Endothelial cell of umbilical vein (primary cell): ENCODE measurements around the gene AVL9. TPM values are rescaled to one million over a fixed set of nuclear protein-coding genes. Genes with fewer than 3 reads are reported as not detected.

Experiments used
- BruUV-seq: library from RNA; stranded (reverse); fragments of 400-500 nt; replicated peaks from 2 replicates; lab custom pipeline; 2021; lab: Mats Ljungman, UMichigan
- CTCF ChIA-PET: fragments of 300-600, 350-600 bp; sonication (Branson Sonifier 250); formaldehyde crosslinking; loops from one replicate; lab custom pipeline; 2021; ENCODE audit warnings: antibody characterized with exemption, inconsistent platforms; lab: Charles Lee
- POLR2A ChIA-PET: fragments of 300-600, 350-600 bp; sonication (Branson Sonifier 250); formaldehyde crosslinking; loops from one replicate; lab custom pipeline; 2021; ENCODE audit warnings: antibody characterized with exemption, inconsistent platforms; lab: Charles Lee
- DNase-seq: peaks from one replicate; pipeline ENCODE4 v3.0.0-alpha.2; 2011; ENCODE audit warnings: low read depth, low spot score
- FAIRE-seq: peaks from 2 replicates; lab custom pipeline; 2011; peaks lifted over from hg19 to GRCh38; lab: Jason Lieb, UNC
- H2AFZ ChIP-seq: 2 replicates; pipeline ENCODE4 v1.6.0; 2012; ENCODE audit warnings: low read depth, low read length, control low read depth, inconsistent platforms
- H3K27ac ChIP-seq: 2 replicates; pipeline ENCODE4 v1.5.1; 2011; ENCODE audit warnings: low read depth, mild to moderate bottlenecking, control low read depth, low read length, moderate library complexity; ENCODE audit not compliant: insufficient read depth
- H3K27me3 ChIP-seq, 2 experiments: 2 replicates each; pipeline versions ENCODE4 v1.6.0 to v1.6.1; 2011; ENCODE audit warnings: low read length in 2 of 2, mixed read lengths in 1 of 2; ENCODE audit not compliant: control insufficient read depth in 2 of 2, insufficient read depth in 2 of 2
- H3K36me3 ChIP-seq, 2 experiments: 2 replicates in 1 of 2; 3 replicates in 1 of 2; pipeline ENCODE4 v1.5.1; 2011; ENCODE audit warnings: low read length in 2 of 2, mild to moderate bottlenecking in 1 of 2, moderate library complexity in 1 of 2; ENCODE audit not compliant: control insufficient read depth in 2 of 2, insufficient read depth in 2 of 2; ENCODE audit errors: extremely low read depth in 1 of 2
- H3K4me1 ChIP-seq: 3 replicates; pipeline ENCODE4 v1.5.1; 2011; ENCODE audit warnings: mild to moderate bottlenecking, low read length; ENCODE audit not compliant: control insufficient read depth, insufficient read depth; ENCODE audit errors: extremely low read depth
- H3K4me2 ChIP-seq: 2 replicates; pipeline ENCODE4 v1.6.1; 2011; ENCODE audit warnings: low read length, control low read depth, mixed read lengths; ENCODE audit not compliant: insufficient read depth
- H3K4me3 ChIP-seq, 3 experiments: fragments of 200-600 bp in 1 of 3; sonication (generic), shearing (Covaris generic) in 1 of 3; replicated peaks in 1 of 3; 2 replicates each; pipeline ENCODE4 v1.5.1; 2011 to 2016; ENCODE audit warnings: control low read depth in 3 of 3, low read length in 3 of 3, mild to moderate bottlenecking in 2 of 3, inconsistent platforms in 1 of 3, low read depth in 1 of 3, moderate library complexity in 1 of 3; ENCODE audit not compliant: insufficient read depth in 1 of 3
- H3K79me2 ChIP-seq: 2 replicates; pipeline ENCODE4 v1.6.0; 2012; ENCODE audit warnings: low read length, inconsistent platforms; ENCODE audit not compliant: control insufficient read depth, insufficient read depth
- H3K9ac ChIP-seq: replicated peaks from 2 replicates; pipeline ENCODE3; 2011; ENCODE audit warnings: low read length, control low read depth; ENCODE audit not compliant: insufficient read depth; ENCODE audit errors: extremely low read depth
- H3K9me1 ChIP-seq: replicated peaks from 3 replicates; pipeline ENCODE4 v1.6.0; 2011; ENCODE audit warnings: mild to moderate bottlenecking, low read length; ENCODE audit not compliant: control insufficient read depth, insufficient read depth; ENCODE audit errors: extremely low read depth
- H3K9me3 ChIP-seq: replicated peaks from 2 replicates; pipeline ENCODE4 v1.5.1; 2012; ENCODE audit warnings: low read length, inconsistent platforms; ENCODE audit not compliant: control insufficient read depth, insufficient read depth
- H4K20me1 ChIP-seq: replicated peaks from 2 replicates; pipeline ENCODE3; 2011; ENCODE audit warnings: mild to moderate bottlenecking, low read length; ENCODE audit not compliant: control insufficient read depth, insufficient read depth; ENCODE audit errors: extremely low read depth
- CTCF ChIP-seq, 2 donors: IDR thresholded peaks; 1 replicate in 1 of 2; 2 replicates in 1 of 2; pipeline ENCODE4 v1.5.1; 2011; ENCODE audit warnings: low read length in 2 of 2, mild to moderate bottlenecking in 2 of 2, moderate library complexity in 2 of 2, control low read depth in 1 of 2, inconsistent platforms in 1 of 2, low read depth in 1 of 2; ENCODE audit not compliant: insufficient read depth in 1 of 2; ENCODE audit errors: extremely low read depth in 1 of 2
- EZH2 ChIP-seq: IDR thresholded peaks from 2 replicates; pipeline ENCODE4 v1.6.1; 2012; ENCODE audit warnings: borderline replicate concordance, low read depth, mild to moderate bottlenecking, moderate library complexity, low read length, inconsistent platforms; ENCODE audit not compliant: severe bottlenecking
- FOS ChIP-seq: IDR thresholded peaks from 2 replicates; pipeline ENCODE4 v1.6.1; 2011; ENCODE audit warnings: mild to moderate bottlenecking, low read length, moderate library complexity, borderline replicate concordance; ENCODE audit not compliant: insufficient read depth
- GATA2 ChIP-seq: IDR thresholded peaks from 2 replicates; pipeline ENCODE4 v1.7.0; 2011; ENCODE audit warnings: low read depth, mild to moderate bottlenecking, moderate library complexity, mixed read lengths, low read length; ENCODE audit not compliant: insufficient read length, insufficient read depth
- JUN ChIP-seq: IDR thresholded peaks from 2 replicates; pipeline ENCODE4 v1.6.1; 2011; ENCODE audit warnings: borderline replicate concordance, low read depth; ENCODE audit not compliant: insufficient read length, insufficient read depth
- MAX ChIP-seq: IDR thresholded peaks from 2 replicates; pipeline ENCODE4 v1.6.1; 2011; ENCODE audit not compliant: insufficient read depth, insufficient read length
- MYC ChIP-seq: IDR thresholded peaks from one replicate; pipeline ENCODE4 v1.6.1; 2011; ENCODE audit warnings: mild to moderate bottlenecking, low read depth, low read length
- POLR2A ChIP-seq: IDR thresholded peaks from 2 replicates; pipeline ENCODE4 v1.6.1; 2012; ENCODE audit warnings: low read depth, mild to moderate bottlenecking, control low read depth, low read length
- POLR2AphosphoS5 ChIP-seq: IDR thresholded peaks from 2 replicates; pipeline ENCODE4 v1.6.1; 2012; ENCODE audit warnings: low read depth, mild to moderate bottlenecking, control low read depth, low read length, moderate library complexity; ENCODE audit not compliant: insufficient read depth
- dilution Hi-C: fragments of 300-500 bp; cut with MboI; formaldehyde crosslinking; loops from one replicate; pipeline ENCODE4 v1.15.0; 2019; ENCODE audit warnings: low sequenced_read_pairs; ENCODE audit not compliant: extremely low pct_ligation_motif_present
- intact Hi-C: fragments of 100-400 bp; cut with micrococcal nuclease; formaldehyde crosslinking; loops from one replicate; pipeline ENCODE4 v1.10.0; 2022
- polyA plus RNA-seq, 4 experiments: library from polyadenylated mRNA; depleted of rRNA in 3 of 4; stranded (reverse) in 3 of 4; unstranded in 1 of 4; fragments of >200 nt; gene quantifications; 2 replicates each; pipeline versions ENCODE4 v1.2.1 to v1.2.3, GENCODE V29; 2011 to 2012; ENCODE audit warnings: missing spikeins in 1 of 4
- total RNA-seq: library from RNA; stranded (reverse); gene quantifications from 2 replicates; pipeline ENCODE4 v1.2.3, GENCODE V29; 2021

AVL9 gene
- total and polyA plus RNA-seq, 2 donors (not counting 3 experiments of a cell fraction or from before 2014, with no cell fraction given): 12.7 to 42.5 TPM

- Histone ChIP-seq H3K36me3 (no peaks in the 10 kb centered on the region), H3K9ac (no peak overlapping the region), H3K9me1 (no peaks in the 10 kb centered on the region), H3K79me2 (no peaks in the 10 kb centered on the region), H3K4me3 (no peak overlapping the region), H3K4me2 (no peak overlapping the region), H4K20me1 (no peaks in the 10 kb centered on the region), H3K9me3 (no peaks in the 10 kb centered on the region), H3K27ac (no peak overlapping the region), H3K27me3 (no peaks in the 10 kb centered on the region), H2AFZ (no peak overlapping the region), H3K4me1 (no peaks in the 10 kb centered on the region)
- TF ChIP-seq EZH2 (no peak), POLR2A (no peak), MAX (no peak), FOS (no peak), POLR2AphosphoS5 (no peak), CTCF (IDR thresholded peaks at IDR 0.05; ENCODE audit: extremely low read depth in 1 of 2, insufficient read depth in 1 of 2, low read depth in 1 of 2, low read length in 2 of 2) (no peak), JUN (no peak), GATA2 (no peak), MYC (no peak)
- ChIA-PET CTCF (no interaction called here), POLR2A (no interaction called here)
- DNase-seq (no peak), FAIRE-seq (no peak)
- dilution Hi-C loops (no loop called here), intact Hi-C loops (no loop called here)
- no TSS peak for BruUV-seq
These were observed 32.8 kb upstream of the AVL9 start for GRCh38 chr7:32462451-32462850.
